HCT116 (cell line): ENCODE results near the gene GMPPA.

Experiments
- EZH2phosphoT487 ChIP-seq: fragments of 200-600 bp; IDR thresholded peaks from 2 replicates; pipeline ENCODE4 v1.6.1; 2018; ENCODE audit warnings: antibody characterized with exemption, borderline replicate concordance
- POLR2A ChIP-seq: IDR thresholded peaks from 2 replicates; pipeline ENCODE4 v1.7.0; 2011; ENCODE audit warnings: borderline replicate concordance; ENCODE audit not compliant: insufficient read depth, insufficient read length; ENCODE audit errors: extremely low read depth
- RAD21 ChIP-seq: IDR thresholded peaks from 2 replicates; pipeline ENCODE4 v1.6.1; 2012; ENCODE audit warnings: low read depth, mild to moderate bottlenecking
- TF ChIP-seq, protein P1 (sequence below), 3 experiments: fragments of 200-600 bp in 1 of 3; sonication (generic) in 1 of 3; IDR thresholded peaks in 2 of 3; conservative IDR thresholded peaks in 1 of 3; 2 replicates each; pipeline ENCODE4 v1.5.1; 2012 to 2017; ENCODE audit warnings: low read depth in 2 of 3, low read length in 2 of 3, antibody characterized with exemption in 1 of 3, borderline replicate concordance in 1 of 3, control low read depth in 1 of 3, mild to moderate bottlenecking in 1 of 3, mixed read lengths in 1 of 3, mixed run types in 1 of 3, moderate library complexity in 1 of 3; ENCODE audit not compliant: insufficient read depth in 1 of 3
- TF ChIP-seq, protein P2 (sequence below): IDR thresholded peaks from 2 replicates; pipeline ENCODE4 v1.6.1; 2012

- TF ChIP-seq, protein P1, sequence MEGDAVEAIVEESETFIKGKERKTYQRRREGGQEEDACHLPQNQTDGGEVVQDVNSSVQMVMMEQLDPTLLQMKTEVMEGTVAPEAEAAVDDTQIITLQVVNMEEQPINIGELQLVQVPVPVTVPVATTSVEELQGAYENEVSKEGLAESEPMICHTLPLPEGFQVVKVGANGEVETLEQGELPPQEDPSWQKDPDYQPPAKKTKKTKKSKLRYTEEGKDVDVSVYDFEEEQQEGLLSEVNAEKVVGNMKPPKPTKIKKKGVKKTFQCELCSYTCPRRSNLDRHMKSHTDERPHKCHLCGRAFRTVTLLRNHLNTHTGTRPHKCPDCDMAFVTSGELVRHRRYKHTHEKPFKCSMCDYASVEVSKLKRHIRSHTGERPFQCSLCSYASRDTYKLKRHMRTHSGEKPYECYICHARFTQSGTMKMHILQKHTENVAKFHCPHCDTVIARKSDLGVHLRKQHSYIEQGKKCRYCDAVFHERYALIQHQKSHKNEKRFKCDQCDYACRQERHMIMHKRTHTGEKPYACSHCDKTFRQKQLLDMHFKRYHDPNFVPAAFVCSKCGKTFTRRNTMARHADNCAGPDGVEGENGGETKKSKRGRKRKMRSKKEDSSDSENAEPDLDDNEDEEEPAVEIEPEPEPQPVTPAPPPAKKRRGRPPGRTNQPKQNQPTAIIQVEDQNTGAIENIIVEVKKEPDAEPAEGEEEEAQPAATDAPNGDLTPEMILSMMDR (IDR thresholded peaks at IDR 0.05 in 2 of 3, conservative IDR thresholded peaks at IDR 0.05 in 1 of 3; ENCODE audit: borderline replicate concordance in 1 of 3, insufficient read depth in 1 of 3, low read depth in 2 of 3, low read length in 2 of 3) = no peak
- no peak for TF ChIP-seq POLR2A
- TF ChIP-seq EZH2phosphoT487 = no peak
- TF ChIP-seq, protein P2, sequence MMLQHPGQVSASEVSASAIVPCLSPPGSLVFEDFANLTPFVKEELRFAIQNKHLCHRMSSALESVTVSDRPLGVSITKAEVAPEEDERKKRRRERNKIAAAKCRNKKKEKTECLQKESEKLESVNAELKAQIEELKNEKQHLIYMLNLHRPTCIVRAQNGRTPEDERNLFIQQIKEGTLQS = no peak
- no peak for TF ChIP-seq RAD21
Observed at GRCh38 chr2:219486380-219486959, 12.2 kb upstream of the GMPPA start.
